ENCODE data around the gene NCOR2.

DNA sequence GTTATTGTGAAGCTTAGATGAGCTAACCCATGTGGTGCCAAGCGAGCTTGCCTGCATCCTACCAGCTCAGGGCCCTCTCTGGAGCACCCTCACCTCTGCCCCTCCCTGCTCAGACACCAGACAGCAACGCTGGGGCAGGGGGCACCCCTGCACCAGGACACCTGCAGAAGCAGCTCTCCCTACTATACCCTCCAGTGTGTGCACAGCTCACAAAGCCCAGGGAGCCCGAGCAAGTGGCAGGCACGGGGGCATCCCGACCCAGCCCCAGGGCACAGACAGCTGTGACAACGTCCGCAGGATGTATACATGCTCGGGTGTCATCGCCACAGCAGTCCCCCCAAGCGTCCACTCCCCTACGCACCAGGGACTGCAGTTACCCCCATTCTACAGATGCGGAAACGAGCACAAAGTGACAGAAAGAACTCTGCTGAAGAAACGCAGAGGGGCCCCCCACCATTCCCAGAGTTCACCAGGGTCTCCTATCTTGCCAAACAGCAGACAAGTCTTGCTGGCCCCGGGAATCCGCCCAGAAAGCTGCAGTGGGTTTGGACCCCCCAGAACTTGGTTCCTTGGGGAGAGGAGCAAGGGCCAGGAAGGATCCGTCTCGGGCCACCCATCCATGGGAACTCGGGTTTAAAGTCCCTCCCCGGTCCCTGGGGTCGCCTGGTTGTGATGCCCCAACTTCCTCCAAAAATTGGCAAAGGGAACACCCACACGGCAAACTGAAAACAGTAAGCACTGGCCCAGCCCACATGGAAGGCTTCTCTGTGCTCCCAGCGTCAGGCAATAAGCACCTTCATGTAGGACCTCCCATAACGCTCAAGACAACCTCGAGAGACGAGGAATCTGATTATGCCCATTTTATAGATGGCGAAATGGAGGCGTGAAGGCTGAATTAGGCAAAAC is 12.0 kb downstream of the NCOR2 start:
- TF ChIP-seq, protein P1, sequence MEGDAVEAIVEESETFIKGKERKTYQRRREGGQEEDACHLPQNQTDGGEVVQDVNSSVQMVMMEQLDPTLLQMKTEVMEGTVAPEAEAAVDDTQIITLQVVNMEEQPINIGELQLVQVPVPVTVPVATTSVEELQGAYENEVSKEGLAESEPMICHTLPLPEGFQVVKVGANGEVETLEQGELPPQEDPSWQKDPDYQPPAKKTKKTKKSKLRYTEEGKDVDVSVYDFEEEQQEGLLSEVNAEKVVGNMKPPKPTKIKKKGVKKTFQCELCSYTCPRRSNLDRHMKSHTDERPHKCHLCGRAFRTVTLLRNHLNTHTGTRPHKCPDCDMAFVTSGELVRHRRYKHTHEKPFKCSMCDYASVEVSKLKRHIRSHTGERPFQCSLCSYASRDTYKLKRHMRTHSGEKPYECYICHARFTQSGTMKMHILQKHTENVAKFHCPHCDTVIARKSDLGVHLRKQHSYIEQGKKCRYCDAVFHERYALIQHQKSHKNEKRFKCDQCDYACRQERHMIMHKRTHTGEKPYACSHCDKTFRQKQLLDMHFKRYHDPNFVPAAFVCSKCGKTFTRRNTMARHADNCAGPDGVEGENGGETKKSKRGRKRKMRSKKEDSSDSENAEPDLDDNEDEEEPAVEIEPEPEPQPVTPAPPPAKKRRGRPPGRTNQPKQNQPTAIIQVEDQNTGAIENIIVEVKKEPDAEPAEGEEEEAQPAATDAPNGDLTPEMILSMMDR (conservative IDR thresholded peaks at IDR 0.05 in 1 of 2, IDR thresholded peaks at IDR 0.05 in 1 of 2; ENCODE audit: extremely low read depth in 1 of 2, insufficient read depth in 1 of 2, low read depth in 1 of 2, low read length in 2 of 2), result no peak
- no peak for TF ChIP-seq EZH2 (IDR thresholded peaks at IDR 0.05; ENCODE audit: borderline replicate concordance, low read length)

Data from mammary epithelial cell (primary cell).